Left ventricle myocardium inferior (tissue), 1 donor: ENCODE results near the gene YPEL2. TPM values are rescaled to one million over a fixed set of nuclear protein-coding genes. Genes with fewer than 3 reads are reported as not detected.

ENCODE experiments used
- DNase-seq: peaks from one replicate; pipeline ENCODE4 v3.0.0-alpha.2; 2020
- H3K27ac ChIP-seq: fragments of 200-600 bp; replicated peaks from 2 replicates; pipeline ENCODE4 v1.8.0; 2021
- H3K27me3 ChIP-seq: fragments of 200-600 bp; 2 replicates; pipeline ENCODE4 v1.8.0; 2021; ENCODE audit warnings: low read depth
- H3K36me3 ChIP-seq: fragments of 200-600 bp; 2 replicates; pipeline ENCODE4 v1.8.0; 2021
- H3K4me1 ChIP-seq: fragments of 200-600 bp; 2 replicates; pipeline ENCODE4 v1.8.0; 2021
- H3K4me3 ChIP-seq: fragments of 200-600 bp; 2 replicates; pipeline ENCODE4 v1.8.0; 2021; ENCODE audit warnings: mild to moderate bottlenecking, moderate library complexity
- H3K9me3 ChIP-seq: fragments of 200-600 bp; replicated peaks from 2 replicates; pipeline ENCODE4 v1.8.0; 2021
- CTCF ChIP-seq: fragments of 200-600 bp; IDR thresholded peaks from 2 replicates; pipeline ENCODE4 v1.8.0; 2021; ENCODE audit warnings: antibody characterized with exemption, mild to moderate bottlenecking, borderline replicate concordance
- intact Hi-C: fragments of 100-400 bp; cut with micrococcal nuclease; formaldehyde crosslinking; loops from one replicate; pipeline ENCODE4 v1.11.0; 2022
- microRNA-seq: library from miRNA; unstranded; fragments of <30 nt; microRNA quantifications from one replicate; pipeline ENCODE4 v1.2.0, GENCODE V29; 2020
- total RNA-seq: library from RNA; stranded (reverse); fragmentation: NEBNext Ultra II Directional; extraction: Animal tissue kit (Norgen Biotek cat#: 25700); gene quantifications from one replicate; pipeline ENCODE4 v1.2.1, GENCODE V29; 2021
- donor health status: DM: no; HTN: yes; CAD: no; lungs with severe emphysema.

Gene YPEL2
- total RNA-seq, 1 donor from 2014 or later: 36.3 TPM

- Histone ChIP-seq H3K36me3 (no peaks in the 10 kb centered on the region), H3K4me1 (peaks cover 34% of the 10 kb centered on the region), H3K4me3 (no peak overlapping the region), H3K9me3 (no peaks in the 10 kb centered on the region), H3K27ac (no peak overlapping the region), H3K27me3 (no peaks in the 10 kb centered on the region)
- no peak for DNase-seq
- TF ChIP-seq CTCF: no peak
- intact Hi-C loops: loop anchor here (5.0 kb wide), 2 partner anchors 116 to 131 kb away; no protein-coding TSS in a partner anchor
Measured at GRCh38 chr17:59443106-59443505, 111.7 kb downstream of the YPEL2 start.

Small RNA genes within 50 kb of the gene (microRNA-seq; reads per million reads assigned to microRNA genes)
- 1.9 reads per million for gene MIR4729

Other genes with a start within 250 kb of the YPEL2 start
- gene TRIM37, start 224.8 kb upstream of the YPEL2 start, total RNA-seq: 20.9 TPM
- 37.9 TPM for gene SKA2, start 176.5 kb upstream of the YPEL2 start, total RNA-seq
- 1.5 TPM for gene PRR11, start 175.9 kb upstream of the YPEL2 start, total RNA-seq
- 11.1 TPM for gene SMG8, start 121.6 kb upstream of the YPEL2 start, total RNA-seq
- gene GDPD1, start 111.1 kb upstream of the YPEL2 start, total RNA-seq: 2.9 TPM
- 17.0 TPM for gene DHX40, start 234.0 kb downstream of the YPEL2 start, total RNA-seq